HCT116 (cell line): ENCODE measurements around the gene KRT79. TPM values are rescaled to one million over a fixed set of nuclear protein-coding genes. Genes with fewer than 3 reads are reported as not detected.

Source experiments
- ATAC-seq: fragments of 200-7000 bp; cut with Tn5 transposase; 2 replicates; pipeline ENCODE4 v1.9.1; 2020; ENCODE audit warnings: mild to moderate bottlenecking, moderate library complexity
- BruUV-seq: library from RNA; stranded (reverse); fragments of 400-500 nt; replicated peaks from 2 replicates; lab custom pipeline; 2021; lab: Mats Ljungman, UMichigan
- CTCF ChIA-PET: fragments of 300-600 bp; sonication (Branson Sonifier 250); formaldehyde crosslinking; loops from one replicate; lab custom pipeline; 2021; ENCODE audit warnings: antibody characterized with exemption; lab: Charles Lee
- POLR2A ChIA-PET: fragments of 300-600, 350-600 bp; sonication (Branson Sonifier 250); formaldehyde crosslinking; loops from one replicate; lab custom pipeline; 2021; ENCODE audit warnings: antibody characterized with exemption; lab: Charles Lee
- RAD21 ChIA-PET, 2 experiments: fragments of 300-600 bp; sonication (Branson Sonifier 250); formaldehyde crosslinking; loops; one replicate each; lab custom pipeline; 2023; ENCODE audit warnings: low total read pairs in 2 of 2; ENCODE audit not compliant: uncharacterized antibody in 2 of 2, unreplicated experiment in 2 of 2, low non-redundant PET in 1 of 2; lab: Charles Lee
- DNase-seq: peaks from one replicate; pipeline ENCODE4 v3.0.0-alpha.2; 2010; ENCODE audit warnings: low read depth, low spot score
- H2AFZ ChIP-seq: fragments of 200-600 bp; shearing (Covaris generic), sonication (generic); 2 replicates; pipeline ENCODE4 v1.6.1; 2017; ENCODE audit warnings: low read depth, mixed run types, mixed read lengths, antibody characterized with exemption, low read length; ENCODE audit not compliant: poor library complexity, severe bottlenecking
- H3K27ac ChIP-seq: 2 replicates; pipeline ENCODE4 v1.5.1; 2012; ENCODE audit warnings: low read depth, low read length
- H3K27me3 ChIP-seq: fragments of 200-600 bp; sonication (generic); 2 replicates; pipeline ENCODE4 v1.6.1; 2016; ENCODE audit warnings: mixed run types, low read length, mixed read lengths; ENCODE audit not compliant: insufficient read depth
- H3K36me3 ChIP-seq, 2 experiments: fragments of 200-500 bp in 1 of 2; fragments of 200-600 bp in 1 of 2; sonication (Bioruptor generic) in 1 of 2; sonication (generic) in 1 of 2; 2 replicates each; pipeline versions ENCODE4 v1.5.1 to v1.6.1; 2014 to 2016; ENCODE audit warnings: low read length in 2 of 2, inconsistent platforms in 1 of 2, mixed read lengths in 1 of 2, mixed run types in 1 of 2; ENCODE audit not compliant: insufficient read depth in 2 of 2, control insufficient read depth in 1 of 2
- H3K4me1 ChIP-seq, 2 experiments: fragments of 200-600 bp in 1 of 2; sonication (generic) in 1 of 2; 2 replicates each; pipeline versions ENCODE4 v1.5.1 to v1.6.1; 2012 to 2017; ENCODE audit warnings: low read length in 2 of 2, inconsistent platforms in 1 of 2, mild to moderate bottlenecking in 1 of 2, mixed read lengths in 1 of 2, mixed run types in 1 of 2, moderate library complexity in 1 of 2; ENCODE audit not compliant: insufficient read depth in 2 of 2, control insufficient read depth in 1 of 2
- H3K4me2 ChIP-seq: fragments of 200-600 bp; sonication (generic); 2 replicates; pipeline ENCODE4 v1.6.1; 2017; ENCODE audit warnings: mixed run types, low read length, mixed read lengths
- H3K4me3 ChIP-seq, 2 experiments: fragments of 200-600 bp in 1 of 2; sonication (generic) in 1 of 2; replicated peaks in 1 of 2; 2 replicates each; pipeline ENCODE4 v1.5.1; 2011 to 2016; ENCODE audit warnings: low read length in 2 of 2, control low read depth in 1 of 2, low read depth in 1 of 2, mild to moderate bottlenecking in 1 of 2, mixed read lengths in 1 of 2, mixed run types in 1 of 2
- H3K79me2 ChIP-seq: fragments of 200-600 bp; sonication (generic); 2 replicates; pipeline ENCODE4 v1.6.1; 2017; ENCODE audit warnings: mild to moderate bottlenecking, mixed run types, low read length, moderate library complexity, mixed read lengths; ENCODE audit not compliant: insufficient read depth
- H3K9ac ChIP-seq: fragments of 200-600 bp; sonication (generic); 2 replicates; pipeline ENCODE4 v1.6.1; 2016; ENCODE audit warnings: low read length, mixed read lengths
- H3K9me2 ChIP-seq: fragments of 200-600 bp; sonication (generic), shearing (Covaris generic); 2 replicates; pipeline ENCODE4 v1.6.1; 2017; ENCODE audit warnings: mixed run types, mild to moderate bottlenecking, moderate library complexity; ENCODE audit not compliant: insufficient read depth
- H3K9me3 ChIP-seq, 2 experiments: fragments of 200-500 bp in 1 of 2; fragments of 200-600 bp in 1 of 2; sonication (Bioruptor generic) in 1 of 2; sonication (generic) in 1 of 2; 2 replicates each; pipeline ENCODE4 v1.6.1; 2014 to 2017; ENCODE audit warnings: low read length in 2 of 2, mixed read lengths in 2 of 2, inconsistent platforms in 1 of 2, low read depth in 1 of 2, mild to moderate bottlenecking in 1 of 2, mixed run types in 1 of 2, moderate library complexity in 1 of 2; ENCODE audit not compliant: control insufficient read depth in 1 of 2, insufficient read depth in 1 of 2
- H4K20me1 ChIP-seq: fragments of 200-600 bp; sonication (generic), shearing (Covaris generic); 2 replicates; pipeline ENCODE4 v1.6.1; 2017; ENCODE audit warnings: mixed run types, mild to moderate bottlenecking, moderate library complexity; ENCODE audit not compliant: insufficient read depth
- EGR1 ChIP-seq: IDR thresholded peaks from 2 replicates; pipeline ENCODE4 v1.6.1; 2012; ENCODE audit warnings: low read depth
- EZH2 ChIP-seq: fragments of 200-600 bp; sonication (generic); IDR thresholded peaks from 2 replicates; pipeline ENCODE4 v1.6.1; 2017; ENCODE audit warnings: antibody characterized with exemption, mixed run types
- FOSL1 ChIP-seq: IDR thresholded peaks from 2 replicates; pipeline ENCODE4 v1.6.1; 2012; ENCODE audit warnings: low read depth
- JUND ChIP-seq: IDR thresholded peaks from 2 replicates; pipeline ENCODE4 v1.6.1; 2012
- RAD21 ChIP-seq: IDR thresholded peaks from 2 replicates; pipeline ENCODE4 v1.6.1; 2012; ENCODE audit warnings: low read depth, mild to moderate bottlenecking
- SIN3A ChIP-seq: IDR thresholded peaks from 2 replicates; pipeline ENCODE4 v1.6.1; 2012; ENCODE audit warnings: low read depth
- SP1 ChIP-seq: IDR thresholded peaks from 2 replicates; pipeline ENCODE4 v1.6.1; 2012; ENCODE audit warnings: low read depth
- SRF ChIP-seq: IDR thresholded peaks from 2 replicates; pipeline ENCODE4 v1.6.1; 2012; ENCODE audit warnings: low read depth
- TCF7L2 ChIP-seq: IDR thresholded peaks from 2 replicates; pipeline ENCODE4 v1.7.0; 2011; ENCODE audit warnings: borderline replicate concordance, inconsistent platforms; ENCODE audit not compliant: insufficient read depth, insufficient read length; ENCODE audit errors: extremely low read depth
- YY1 ChIP-seq: IDR thresholded peaks from 2 replicates; pipeline ENCODE4 v1.6.1; 2011; ENCODE audit warnings: low read length, low read depth, moderate library complexity, mild to moderate bottlenecking; ENCODE audit not compliant: insufficient replicate concordance; ENCODE audit errors: extremely low read depth
- intact Hi-C: fragments of 100-400 bp; cut with micrococcal nuclease; formaldehyde crosslinking; loops from 2 replicates; pipeline ENCODE4 v1.10.0; 2022
- total RNA-seq: library from RNA; stranded (reverse); gene quantifications from one replicate; pipeline ENCODE4 v1.2.1, GENCODE V29; 2021; ENCODE audit not compliant: unreplicated experiment
- TF ChIP-seq, protein P1 (sequence below): IDR thresholded peaks from 2 replicates; pipeline ENCODE4 v1.6.1; 2011; ENCODE audit warnings: mild to moderate bottlenecking, low read length, moderate library complexity; ENCODE audit not compliant: insufficient replicate concordance; ENCODE audit errors: extremely low read depth
- TF ChIP-seq, protein P2 (sequence below): IDR thresholded peaks from 2 replicates; pipeline ENCODE4 v1.6.1; 2012
- TF ChIP-seq, protein P3 (sequence below): IDR thresholded peaks from 2 replicates; pipeline ENCODE4 v1.6.1; 2012; ENCODE audit warnings: low read depth
- TF ChIP-seq, protein P4 (sequence below), 3 experiments: fragments of 200-600 bp in 1 of 3; sonication (generic) in 1 of 3; IDR thresholded peaks in 2 of 3; conservative IDR thresholded peaks in 1 of 3; 2 replicates each; pipeline ENCODE4 v1.5.1; 2012 to 2017; ENCODE audit warnings: low read depth in 2 of 3, low read length in 2 of 3, antibody characterized with exemption in 1 of 3, borderline replicate concordance in 1 of 3, control low read depth in 1 of 3, mild to moderate bottlenecking in 1 of 3, mixed read lengths in 1 of 3, mixed run types in 1 of 3, moderate library complexity in 1 of 3; ENCODE audit not compliant: insufficient read depth in 1 of 3
- TF ChIP-seq, protein P5 (sequence below): IDR thresholded peaks from 2 replicates; pipeline ENCODE4 v1.6.1; 2012

Gene KRT79
- total RNA-seq, 1 experiment from 2014 or later, result not detected

DNA sequence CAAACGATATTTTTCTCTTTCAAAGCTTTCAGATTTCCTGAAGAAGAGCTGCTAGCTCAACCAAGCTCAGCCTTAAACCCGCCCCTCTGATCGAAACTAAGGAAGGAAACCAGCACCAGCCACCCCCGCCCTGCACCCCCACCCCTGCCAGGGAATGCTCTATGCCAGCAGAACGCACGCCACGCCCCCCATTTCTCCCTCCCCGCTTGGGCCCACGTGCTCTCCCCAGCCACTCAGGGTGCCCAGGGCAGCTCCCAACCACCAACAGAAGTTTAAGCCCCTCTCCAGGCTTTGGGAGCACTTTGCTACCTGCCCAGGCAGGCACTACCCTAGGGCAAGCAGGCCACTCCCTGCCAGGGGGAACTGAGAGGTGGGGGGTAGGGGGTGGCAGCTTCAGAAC lies 33.5 kb upstream of the KRT79 start:
- BruUV-seq, result no TSS peak
- CTCF ChIA-PET, result interaction anchor here (1.8 to 2.7 kb wide), 2 partner anchors 472 to 724 kb away, joined by 5 to 11 read pairs; no protein-coding TSS in a partner anchor

More for the DNA sequence above, 33.5 kb upstream of the KRT79 start:
- Histone ChIP-seq H2AFZ (no peak overlapping the region), H3K9ac (no peak overlapping the region), H3K27ac (no peak overlapping the region), H3K27me3 (no peaks in the 10 kb centered on the region), H4K20me1 (no peaks in the 10 kb centered on the region), H3K4me2 (no peak overlapping the region), H3K79me2 (no peaks in the 10 kb centered on the region), H3K4me3 (no peak overlapping the region), H3K36me3 (no peaks in the 10 kb centered on the region), H3K9me2 (no peaks in the 10 kb centered on the region), H3K9me3 (no peaks in the 10 kb centered on the region), H3K4me1 (peaks cover 25 to 41% of the 10 kb centered on the region in 2 experiments)
- RAD21 ChIA-PET, result interaction anchor here in 1 of 2 experiments (0.7 kb wide), 1 partner anchor 298 kb away, joined by 3 read pairs; no protein-coding TSS in a partner anchor
- DNase-seq (no peak), ATAC-seq (no peak)
- POLR2A ChIA-PET, result interaction anchor here (0.6 kb wide), 1 partner anchor 633 kb away, joined by 3 read pairs; no protein-coding TSS in a partner anchor
- intact Hi-C loops, result loop anchor here (10.0 kb wide), 1 partner anchor 153 kb away; no protein-coding TSS in a partner anchor
- TF ChIP-seq, protein P1, sequence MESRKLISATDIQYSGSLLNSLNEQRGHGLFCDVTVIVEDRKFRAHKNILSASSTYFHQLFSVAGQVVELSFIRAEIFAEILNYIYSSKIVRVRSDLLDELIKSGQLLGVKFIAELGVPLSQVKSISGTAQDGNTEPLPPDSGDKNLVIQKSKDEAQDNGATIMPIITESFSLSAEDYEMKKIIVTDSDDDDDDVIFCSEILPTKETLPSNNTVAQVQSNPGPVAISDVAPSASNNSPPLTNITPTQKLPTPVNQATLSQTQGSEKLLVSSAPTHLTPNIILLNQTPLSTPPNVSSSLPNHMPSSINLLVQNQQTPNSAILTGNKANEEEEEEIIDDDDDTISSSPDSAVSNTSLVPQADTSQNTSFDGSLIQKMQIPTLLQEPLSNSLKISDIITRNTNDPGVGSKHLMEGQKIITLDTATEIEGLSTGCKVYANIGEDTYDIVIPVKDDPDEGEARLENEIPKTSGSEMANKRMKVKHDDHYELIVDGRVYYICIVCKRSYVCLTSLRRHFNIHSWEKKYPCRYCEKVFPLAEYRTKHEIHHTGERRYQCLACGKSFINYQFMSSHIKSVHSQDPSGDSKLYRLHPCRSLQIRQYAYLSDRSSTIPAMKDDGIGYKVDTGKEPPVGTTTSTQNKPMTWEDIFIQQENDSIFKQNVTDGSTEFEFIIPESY, result no peak
- TF ChIP-seq SP1 (no peak), RAD21 (no peak), FOSL1 (no peak), SRF (no peak), JUND (no peak), TCF7L2 (no peak), EZH2 (no peak), YY1 (no peak), SIN3A (no peak), EGR1 (no peak)
- TF ChIP-seq, protein P2, sequence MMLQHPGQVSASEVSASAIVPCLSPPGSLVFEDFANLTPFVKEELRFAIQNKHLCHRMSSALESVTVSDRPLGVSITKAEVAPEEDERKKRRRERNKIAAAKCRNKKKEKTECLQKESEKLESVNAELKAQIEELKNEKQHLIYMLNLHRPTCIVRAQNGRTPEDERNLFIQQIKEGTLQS, result no peak
- TF ChIP-seq, protein P3, sequence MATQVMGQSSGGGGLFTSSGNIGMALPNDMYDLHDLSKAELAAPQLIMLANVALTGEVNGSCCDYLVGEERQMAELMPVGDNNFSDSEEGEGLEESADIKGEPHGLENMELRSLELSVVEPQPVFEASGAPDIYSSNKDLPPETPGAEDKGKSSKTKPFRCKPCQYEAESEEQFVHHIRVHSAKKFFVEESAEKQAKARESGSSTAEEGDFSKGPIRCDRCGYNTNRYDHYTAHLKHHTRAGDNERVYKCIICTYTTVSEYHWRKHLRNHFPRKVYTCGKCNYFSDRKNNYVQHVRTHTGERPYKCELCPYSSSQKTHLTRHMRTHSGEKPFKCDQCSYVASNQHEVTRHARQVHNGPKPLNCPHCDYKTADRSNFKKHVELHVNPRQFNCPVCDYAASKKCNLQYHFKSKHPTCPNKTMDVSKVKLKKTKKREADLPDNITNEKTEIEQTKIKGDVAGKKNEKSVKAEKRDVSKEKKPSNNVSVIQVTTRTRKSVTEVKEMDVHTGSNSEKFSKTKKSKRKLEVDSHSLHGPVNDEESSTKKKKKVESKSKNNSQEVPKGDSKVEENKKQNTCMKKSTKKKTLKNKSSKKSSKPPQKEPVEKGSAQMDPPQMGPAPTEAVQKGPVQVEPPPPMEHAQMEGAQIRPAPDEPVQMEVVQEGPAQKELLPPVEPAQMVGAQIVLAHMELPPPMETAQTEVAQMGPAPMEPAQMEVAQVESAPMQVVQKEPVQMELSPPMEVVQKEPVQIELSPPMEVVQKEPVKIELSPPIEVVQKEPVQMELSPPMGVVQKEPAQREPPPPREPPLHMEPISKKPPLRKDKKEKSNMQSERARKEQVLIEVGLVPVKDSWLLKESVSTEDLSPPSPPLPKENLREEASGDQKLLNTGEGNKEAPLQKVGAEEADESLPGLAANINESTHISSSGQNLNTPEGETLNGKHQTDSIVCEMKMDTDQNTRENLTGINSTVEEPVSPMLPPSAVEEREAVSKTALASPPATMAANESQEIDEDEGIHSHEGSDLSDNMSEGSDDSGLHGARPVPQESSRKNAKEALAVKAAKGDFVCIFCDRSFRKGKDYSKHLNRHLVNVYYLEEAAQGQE, result no peak
- TF ChIP-seq, protein P4, sequence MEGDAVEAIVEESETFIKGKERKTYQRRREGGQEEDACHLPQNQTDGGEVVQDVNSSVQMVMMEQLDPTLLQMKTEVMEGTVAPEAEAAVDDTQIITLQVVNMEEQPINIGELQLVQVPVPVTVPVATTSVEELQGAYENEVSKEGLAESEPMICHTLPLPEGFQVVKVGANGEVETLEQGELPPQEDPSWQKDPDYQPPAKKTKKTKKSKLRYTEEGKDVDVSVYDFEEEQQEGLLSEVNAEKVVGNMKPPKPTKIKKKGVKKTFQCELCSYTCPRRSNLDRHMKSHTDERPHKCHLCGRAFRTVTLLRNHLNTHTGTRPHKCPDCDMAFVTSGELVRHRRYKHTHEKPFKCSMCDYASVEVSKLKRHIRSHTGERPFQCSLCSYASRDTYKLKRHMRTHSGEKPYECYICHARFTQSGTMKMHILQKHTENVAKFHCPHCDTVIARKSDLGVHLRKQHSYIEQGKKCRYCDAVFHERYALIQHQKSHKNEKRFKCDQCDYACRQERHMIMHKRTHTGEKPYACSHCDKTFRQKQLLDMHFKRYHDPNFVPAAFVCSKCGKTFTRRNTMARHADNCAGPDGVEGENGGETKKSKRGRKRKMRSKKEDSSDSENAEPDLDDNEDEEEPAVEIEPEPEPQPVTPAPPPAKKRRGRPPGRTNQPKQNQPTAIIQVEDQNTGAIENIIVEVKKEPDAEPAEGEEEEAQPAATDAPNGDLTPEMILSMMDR (IDR thresholded peaks at IDR 0.05 in 2 of 3, conservative IDR thresholded peaks at IDR 0.05 in 1 of 3; ENCODE audit: borderline replicate concordance in 1 of 3, insufficient read depth in 1 of 3, low read depth in 2 of 3, low read length in 2 of 3), result no peak
- TF ChIP-seq, protein P5, sequence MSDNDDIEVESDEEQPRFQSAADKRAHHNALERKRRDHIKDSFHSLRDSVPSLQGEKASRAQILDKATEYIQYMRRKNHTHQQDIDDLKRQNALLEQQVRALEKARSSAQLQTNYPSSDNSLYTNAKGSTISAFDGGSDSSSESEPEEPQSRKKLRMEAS, result no peak
